ENCODE measurements around the gene NUMBL. TPM values are rescaled to one million over a fixed set of nuclear protein-coding genes. Genes with fewer than 3 reads are reported as not detected.

The NUMBL gene
- polyA plus RNA-seq, 2 of the 4 experiments (the other 2 are of a cell fraction) = 21.1 to 28.7 TPM

DNA sequence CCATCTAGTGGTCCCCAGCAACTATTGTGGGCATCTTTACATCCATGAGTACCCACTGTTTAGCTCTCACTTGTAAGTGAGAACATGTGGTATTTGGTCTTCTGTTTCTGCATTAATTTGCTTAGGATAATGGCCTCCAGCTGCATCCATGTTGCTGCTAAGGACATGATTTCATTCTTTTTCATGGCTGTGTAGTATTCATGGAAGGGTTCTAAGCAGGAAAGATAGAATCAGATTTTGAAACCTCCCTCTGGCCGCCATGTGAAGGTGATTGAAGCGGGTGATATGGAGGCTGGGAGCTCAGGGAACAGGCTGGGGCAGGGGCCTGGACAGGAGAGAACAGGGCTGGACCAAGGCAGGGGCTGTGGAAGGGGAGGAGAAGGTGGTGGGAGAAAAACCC lies 69.2 kb downstream of the NUMBL start:
- FAIRE-seq = no peak

GRCh38 chr19:40620161-40620485 lies 70.3 kb downstream of the NUMBL start:
- WGBS (ENCODE audit: missing lambda C conversion rate) = 92% methylated on average over 8 of the region's 8 CpGs
- no peak for FAIRE-seq
- ATAC-seq = no peak
- peaks cover 6% of the 10 kb centered on the region; the same call in 2 of the 3 replicates for H3K4me1 ChIP-seq
- no peak overlapping the region for H3K4me2 ChIP-seq
- H3K4me3 ChIP-seq = no peak overlapping the region
- no peak for DNase-seq (ENCODE audit: low read depth in 1 of 2, low spot score in 1 of 2)
- POLR2A ChIA-PET = interaction anchor here (0.6 to 2.0 kb wide), 2 partner anchors 16 to 24 kb away, joined by 3 to 14 read pairs; no protein-coding TSS in a partner anchor
- CTCF ChIA-PET = interaction anchor here (1.0 to 15.6 kb wide), 12 partner anchors 11 to 315 kb away, joined by 3 to 423 read pairs (median 7); no protein-coding TSS in a partner anchor
- no peak overlapping the region for H3K27ac ChIP-seq
- no peak for TF ChIP-seq REST (IDR thresholded peaks at IDR 0.05)
- no peak for TF ChIP-seq PHF8 (IDR thresholded peaks at IDR 0.05; ENCODE audit: borderline replicate concordance, low read depth)
- no peak for TF ChIP-seq RARB (CRISPR knock-in tag; IDR thresholded peaks at IDR 0.05)
- TF ChIP-seq HOXB5 (CRISPR knock-in tag; IDR thresholded peaks at IDR 0.05) = no peak
- no peak for TF ChIP-seq CHD4 (IDR thresholded peaks at IDR 0.05; ENCODE audit: borderline replicate concordance)
- TF ChIP-seq HEYL (CRISPR knock-in tag; IDR thresholded peaks at IDR 0.05) = no peak
- no peak for TF ChIP-seq POLR2A (IDR thresholded peaks at IDR 0.05; ENCODE audit: low read length)
- TF ChIP-seq HOXB13 (CRISPR knock-in tag; IDR thresholded peaks at IDR 0.05; ENCODE audit: low read depth) = no peak
- TF ChIP-seq FOSB (CRISPR knock-in tag; IDR thresholded peaks at IDR 0.05) = no peak
- TF ChIP-seq E2F6 (IDR thresholded peaks at IDR 0.05; ENCODE audit: borderline replicate concordance, low read depth) = no peak
- TF ChIP-seq FOSL2 (IDR thresholded peaks at IDR 0.05) = no peak
- TF ChIP-seq FOSL2 (CRISPR knock-in tag; IDR thresholded peaks at IDR 0.05) = no peak
- TF ChIP-seq ZSCAN20 (CRISPR knock-in tag; IDR thresholded peaks at IDR 0.05) = no peak
- TF ChIP-seq RNF2 (IDR thresholded peaks at IDR 0.05; ENCODE audit: borderline replicate concordance, low read depth) = no peak
- TF ChIP-seq, protein P1, sequence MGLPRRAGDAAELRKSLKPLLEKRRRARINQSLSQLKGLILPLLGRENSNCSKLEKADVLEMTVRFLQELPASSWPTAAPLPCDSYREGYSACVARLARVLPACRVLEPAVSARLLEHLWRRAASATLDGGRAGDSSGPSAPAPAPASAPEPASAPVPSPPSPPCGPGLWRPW (IDR thresholded peaks at IDR 0.05) = no peak
- H3K9me3 ChIP-seq = no peaks in the 10 kb centered on the region

More for the DNA sequence above, 69.2 kb downstream of the NUMBL start:
- CTCF ChIA-PET = interaction anchor here (0.6 to 15.6 kb wide), 16 partner anchors 12 to 110 kb away, joined by 3 to 423 read pairs (median 4); no protein-coding TSS in a partner anchor
- no peaks in the 10 kb centered on the region for H3K9me3 ChIP-seq
- TF ChIP-seq KDM5A (IDR thresholded peaks at IDR 0.05) (no peak), HEYL (CRISPR knock-in tag; IDR thresholded peaks at IDR 0.05) (no peak), NFE2L2 (conservative IDR thresholded peaks at IDR 0.05; ENCODE audit: low read length) (no peak), HMGXB4 (CRISPR knock-in tag; IDR thresholded peaks at IDR 0.05; ENCODE audit: borderline replicate concordance) (no peak), ZSCAN20 (CRISPR knock-in tag; IDR thresholded peaks at IDR 0.05) (no peak), CHD2 (IDR thresholded peaks at IDR 0.05; ENCODE audit: low read length, partially characterized antibody) (no peak), RAD21 (conservative IDR thresholded peaks at IDR 0.05 in 1 of 2, IDR thresholded peaks at IDR 0.05 in 1 of 2) (no peak), FOSL2 (IDR thresholded peaks at IDR 0.05) (no peak), FOSL2 (CRISPR knock-in tag; IDR thresholded peaks at IDR 0.05) (no peak), TFCP2L1 (CRISPR knock-in tag; IDR thresholded peaks at IDR 0.05) (no peak), ZNF302 (CRISPR knock-in tag; IDR thresholded peaks at IDR 0.05) (no peak), RNF2 (IDR thresholded peaks at IDR 0.05; ENCODE audit: borderline replicate concordance, low read depth) (no peak), NR3C1 (IDR thresholded peaks at IDR 0.05) (no peak)
- TF ChIP-seq, protein P2, sequence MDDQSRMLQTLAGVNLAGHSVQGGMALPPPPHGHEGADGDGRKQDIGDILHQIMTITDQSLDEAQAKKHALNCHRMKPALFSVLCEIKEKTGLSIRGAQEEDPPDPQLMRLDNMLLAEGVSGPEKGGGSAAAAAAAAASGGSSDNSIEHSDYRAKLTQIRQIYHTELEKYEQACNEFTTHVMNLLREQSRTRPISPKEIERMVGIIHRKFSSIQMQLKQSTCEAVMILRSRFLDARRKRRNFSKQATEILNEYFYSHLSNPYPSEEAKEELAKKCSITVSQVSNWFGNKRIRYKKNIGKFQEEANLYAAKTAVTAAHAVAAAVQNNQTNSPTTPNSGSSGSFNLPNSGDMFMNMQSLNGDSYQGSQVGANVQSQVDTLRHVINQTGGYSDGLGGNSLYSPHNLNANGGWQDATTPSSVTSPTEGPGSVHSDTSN (IDR thresholded peaks at IDR 0.05) = no peak
- no peak for DNase-seq (ENCODE audit: low read depth in 1 of 2, low spot score in 1 of 2)
- peaks cover 6% of the 10 kb centered on the region; the same call in 2 of the 3 replicates for H3K4me1 ChIP-seq
- 45% methylated on average over 2 of the region's 2 CpGs for WGBS (ENCODE audit: missing lambda C conversion rate)
- H3K27ac ChIP-seq = no peak overlapping the region
- POLR2A ChIA-PET = interaction anchor here (2.0 kb wide), 1 partner anchor 17 kb away, joined by 14 read pairs; no protein-coding TSS in a partner anchor
- no peak overlapping the region for H3K4me3 ChIP-seq
- no peak for ATAC-seq
- H3K4me2 ChIP-seq = no peak overlapping the region

Measured in A549 (cell line).